K562 (cell line): ENCODE measurements around the gene CCND3. TPM values are rescaled to one million over a fixed set of nuclear protein-coding genes. Genes with fewer than 3 reads are reported as not detected.

Source experiments
- CREB1 ChIP-seq, 2 experiments: sonication (generic) in 1 of 2; formaldehyde crosslinking in 1 of 2; IDR thresholded peaks; 2 replicates each; pipeline versions ENCODE4 v1.6.1 to v1.8.0; 2012 to 2022; ENCODE audit warnings: inconsistent platforms in 1 of 2, mild to moderate bottlenecking in 1 of 2, missing genetic modification reagents in 1 of 2, moderate library complexity in 1 of 2
- FOXA3 ChIP-seq, 2 experiments: fragments of 450-650 bp in 1 of 2; sonication (generic) in 1 of 2; formaldehyde crosslinking; IDR thresholded peaks in 1 of 2; conservative IDR thresholded peaks in 1 of 2; 2 replicates each; pipeline versions ENCODE4 v1.4.0 to v1.8.0; 2020 to 2022; ENCODE audit warnings: mild to moderate bottlenecking in 2 of 2, missing genetic modification reagents in 1 of 2
- FOXJ3 ChIP-seq: sonication (generic); formaldehyde crosslinking; IDR thresholded peaks from 2 replicates; pipeline ENCODE4 v1.4.0; 2020; ENCODE audit warnings: mild to moderate bottlenecking, missing genetic modification reagents
- GATAD2A ChIP-seq: fragments of 450-650 bp; IDR thresholded peaks from 2 replicates; pipeline ENCODE4 v1.6.1; 2017
- NONO ChIP-seq, 2 experiments: fragments of 200-400 bp in 1 of 2; fragments of 450-650 bp in 1 of 2; formaldehyde crosslinking in 1 of 2; IDR thresholded peaks; 2 replicates each; pipeline ENCODE4 v1.6.1; 2017; ENCODE audit warnings: low read depth in 2 of 2, mild to moderate bottlenecking in 2 of 2, moderate library complexity in 2 of 2, low read length in 1 of 2
- POLR2A ChIP-seq: fragments of 450-650 bp; conservative IDR thresholded peaks from 2 replicates; pipeline ENCODE4 v1.6.1; 2016
- PYGO2 ChIP-seq: fragments of 450-650 bp; IDR thresholded peaks from 2 replicates; pipeline ENCODE4 v1.6.1; 2016; ENCODE audit warnings: mild to moderate bottlenecking, missing genetic modification characterization, moderate library complexity, missing compliant biosample characterization
- SPI1 ChIP-seq: IDR thresholded peaks from 2 replicates; pipeline ENCODE4 v1.6.1; 2011; ENCODE audit warnings: low read depth, low read length, control low read depth, borderline replicate concordance
- SRSF3 ChIP-seq: fragments of 200-400 bp; formaldehyde crosslinking; IDR thresholded peaks from 2 replicates; pipeline ENCODE4 v1.6.1; 2016; ENCODE audit warnings: mild to moderate bottlenecking, low read length, moderate library complexity; ENCODE audit not compliant: insufficient read depth
- XRCC5 ChIP-seq: fragments of 200-400 bp; formaldehyde crosslinking; IDR thresholded peaks from 2 replicates; pipeline ENCODE4 v1.6.1; 2017; ENCODE audit warnings: low read depth, mild to moderate bottlenecking, low read length
- ZNF12 ChIP-seq: sonication (generic); formaldehyde crosslinking; IDR thresholded peaks from 2 replicates; pipeline ENCODE4 v1.4.0; 2020; ENCODE audit warnings: mild to moderate bottlenecking, missing genetic modification reagents
- ZNF354B ChIP-seq: fragments of 250-450 bp; sonication (Bioruptor Pico); IDR thresholded peaks from 2 replicates; pipeline ENCODE4 v1.4.0; 2020
- ZNF57 ChIP-seq: fragments of 450-650 bp; formaldehyde crosslinking; IDR thresholded peaks from 2 replicates; pipeline ENCODE4 v1.4.0; 2020; ENCODE audit warnings: mild to moderate bottlenecking, moderate library complexity
- polyA plus RNA-seq, 8 experiments: library from polyadenylated mRNA; depleted of rRNA in 4 of 8; stranded (reverse) in 5 of 8; unstranded in 3 of 8; fragments of >200 nt; fragmentation: Nextera tagmentation in 2 of 8; fragmentation: Illumina TruSeq in 1 of 8; extraction: Ambion mirVana in 2 of 8; extraction: Trizol in 1 of 8; gene quantifications; 2 replicates each; pipeline versions ENCODE4 v1.2.1 to v1.2.3, GENCODE V29; 2011 to 2014; ENCODE audit warnings: inconsistent platforms in 1 of 8, missing spikeins in 1 of 8
- total RNA-seq, 7 experiments: library from RNA; depleted of rRNA in 6 of 7; stranded (reverse); fragments of >200 nt in 6 of 7; fragmentation: Illumina TruSeq in 2 of 7; extraction: Trizol in 2 of 7; gene quantifications; 2 replicates each; pipeline versions ENCODE4 v1.2.1 to v1.2.3, GENCODE V29; 2011 to 2021; ENCODE audit warnings: low replicate concordance in 1 of 7
- TF ChIP-seq, protein P1 (sequence below): sonication (generic); formaldehyde crosslinking; IDR thresholded peaks from 2 replicates; pipeline ENCODE4 v1.8.0; 2022; ENCODE audit warnings: missing genetic modification reagents, mild to moderate bottlenecking, borderline replicate concordance
- TF ChIP-seq, protein P2 (sequence below): sonication (generic); formaldehyde crosslinking; IDR thresholded peaks from 2 replicates; pipeline ENCODE4 v1.4.0; 2020; ENCODE audit warnings: mild to moderate bottlenecking, missing genetic modification reagents
- TF ChIP-seq, protein P3 (sequence below), 2 experiments: fragments of 450-650 bp in 1 of 2; sonication (generic) in 1 of 2; formaldehyde crosslinking; conservative IDR thresholded peaks; 2 replicates each; pipeline versions ENCODE4 v1.4.0 to v1.8.1; 2020 to 2022; ENCODE audit warnings: mild to moderate bottlenecking in 1 of 2, missing genetic modification reagents in 1 of 2

CCND3 gene
- total and polyA plus RNA-seq, 9 of the 15 experiments (the other 6 are each of a cell fraction or from before 2014, with no cell fraction given): 21.5 to 204 (median 97.4) TPM

DNA sequence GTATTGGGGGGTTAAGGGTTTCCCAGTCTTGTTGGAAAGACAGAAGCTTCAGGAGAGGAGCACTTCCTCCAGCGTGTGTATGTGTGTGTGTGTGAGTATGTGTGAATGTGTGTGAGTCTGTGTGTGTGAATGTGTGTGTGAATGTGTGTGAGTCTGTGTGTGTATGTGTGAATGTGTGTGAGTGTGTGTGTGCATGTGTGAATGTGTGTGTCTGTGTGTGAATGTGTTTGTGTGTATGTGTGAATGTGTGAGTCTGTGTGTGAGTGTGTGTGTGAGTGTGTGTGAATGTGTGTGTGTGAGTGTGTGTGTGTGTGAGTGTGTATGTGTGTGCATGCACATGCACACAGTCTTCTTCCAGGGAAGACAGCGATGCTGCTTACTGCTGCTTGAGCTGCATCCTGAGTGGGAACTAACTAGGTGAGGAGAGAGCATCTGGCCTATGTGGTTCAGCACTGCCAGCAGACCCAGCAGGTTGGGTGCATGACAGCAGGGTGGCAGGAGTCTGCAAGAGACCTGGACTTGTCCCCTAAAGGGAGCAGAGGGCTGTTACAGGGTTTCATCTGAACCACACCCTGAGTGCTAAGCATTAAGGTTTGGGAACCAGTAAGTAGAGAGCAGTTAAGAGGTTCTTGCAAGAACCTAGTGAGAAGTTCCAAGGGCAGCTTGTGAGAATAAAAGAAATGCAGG, 22.7 kb upstream of the CCND3 start (continued):
- TF ChIP-seq, protein P1, sequence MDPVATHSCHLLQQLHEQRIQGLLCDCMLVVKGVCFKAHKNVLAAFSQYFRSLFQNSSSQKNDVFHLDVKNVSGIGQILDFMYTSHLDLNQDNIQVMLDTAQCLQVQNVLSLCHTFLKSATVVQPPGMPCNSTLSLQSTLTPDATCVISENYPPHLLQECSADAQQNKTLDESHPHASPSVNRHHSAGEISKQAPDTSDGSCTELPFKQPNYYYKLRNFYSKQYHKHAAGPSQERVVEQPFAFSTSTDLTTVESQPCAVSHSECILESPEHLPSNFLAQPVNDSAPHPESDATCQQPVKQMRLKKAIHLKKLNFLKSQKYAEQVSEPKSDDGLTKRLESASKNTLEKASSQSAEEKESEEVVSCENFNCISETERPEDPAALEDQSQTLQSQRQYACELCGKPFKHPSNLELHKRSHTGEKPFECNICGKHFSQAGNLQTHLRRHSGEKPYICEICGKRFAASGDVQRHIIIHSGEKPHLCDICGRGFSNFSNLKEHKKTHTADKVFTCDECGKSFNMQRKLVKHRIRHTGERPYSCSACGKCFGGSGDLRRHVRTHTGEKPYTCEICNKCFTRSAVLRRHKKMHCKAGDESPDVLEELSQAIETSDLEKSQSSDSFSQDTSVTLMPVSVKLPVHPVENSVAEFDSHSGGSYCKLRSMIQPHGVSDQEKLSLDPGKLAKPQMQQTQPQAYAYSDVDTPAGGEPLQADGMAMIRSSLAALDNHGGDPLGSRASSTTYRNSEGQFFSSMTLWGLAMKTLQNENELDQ (CRISPR knock-in tag): no peak
- TF ChIP-seq ZNF354B (CRISPR knock-in tag): no peak
- no peak for TF ChIP-seq SRSF3
- no peak for TF ChIP-seq FOXA3 (CRISPR knock-in tag; conservative IDR thresholded peaks at IDR 0.05 in 1 of 2, IDR thresholded peaks at IDR 0.05 in 1 of 2)
- no peak for TF ChIP-seq POLR2A
- TF ChIP-seq, protein P2, sequence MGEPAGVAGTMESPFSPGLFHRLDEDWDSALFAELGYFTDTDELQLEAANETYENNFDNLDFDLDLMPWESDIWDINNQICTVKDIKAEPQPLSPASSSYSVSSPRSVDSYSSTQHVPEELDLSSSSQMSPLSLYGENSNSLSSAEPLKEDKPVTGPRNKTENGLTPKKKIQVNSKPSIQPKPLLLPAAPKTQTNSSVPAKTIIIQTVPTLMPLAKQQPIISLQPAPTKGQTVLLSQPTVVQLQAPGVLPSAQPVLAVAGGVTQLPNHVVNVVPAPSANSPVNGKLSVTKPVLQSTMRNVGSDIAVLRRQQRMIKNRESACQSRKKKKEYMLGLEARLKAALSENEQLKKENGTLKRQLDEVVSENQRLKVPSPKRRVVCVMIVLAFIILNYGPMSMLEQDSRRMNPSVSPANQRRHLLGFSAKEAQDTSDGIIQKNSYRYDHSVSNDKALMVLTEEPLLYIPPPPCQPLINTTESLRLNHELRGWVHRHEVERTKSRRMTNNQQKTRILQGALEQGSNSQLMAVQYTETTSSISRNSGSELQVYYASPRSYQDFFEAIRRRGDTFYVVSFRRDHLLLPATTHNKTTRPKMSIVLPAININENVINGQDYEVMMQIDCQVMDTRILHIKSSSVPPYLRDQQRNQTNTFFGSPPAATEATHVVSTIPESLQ (CRISPR knock-in tag): no peak
- TF ChIP-seq GATAD2A: 0 out of 2 replicates have a peak, but pooled peaks have one; percentile 59
- no peak for TF ChIP-seq PYGO2 (tag)
- TF ChIP-seq NONO (IDR thresholded peaks at IDR 0.05; ENCODE audit: low read depth in 2 of 2, low read length in 1 of 2): no peak
- TF ChIP-seq ZNF12 (CRISPR knock-in tag): no peak
- no peak for TF ChIP-seq ZNF57 (CRISPR knock-in tag)
- no peak for TF ChIP-seq XRCC5
- TF ChIP-seq, protein P3, sequence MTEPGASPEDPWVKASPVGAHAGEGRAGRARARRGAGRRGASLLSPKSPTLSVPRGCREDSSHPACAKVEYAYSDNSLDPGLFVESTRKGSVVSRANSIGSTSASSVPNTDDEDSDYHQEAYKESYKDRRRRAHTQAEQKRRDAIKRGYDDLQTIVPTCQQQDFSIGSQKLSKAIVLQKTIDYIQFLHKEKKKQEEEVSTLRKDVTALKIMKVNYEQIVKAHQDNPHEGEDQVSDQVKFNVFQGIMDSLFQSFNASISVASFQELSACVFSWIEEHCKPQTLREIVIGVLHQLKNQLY (CRISPR knock-in tag; conservative IDR thresholded peaks at IDR 0.05): no peak
- TF ChIP-seq FOXJ3 (CRISPR knock-in tag): no peak
- TF ChIP-seq SPI1: no peak
- no peak for TF ChIP-seq CREB1 (IDR thresholded peaks at IDR 0.05)
- no peak for TF ChIP-seq CREB1 (CRISPR knock-in tag; IDR thresholded peaks at IDR 0.05)
